Left lobe of liver (tissue), 2 donors: ENCODE results near the gene SRI. TPM values are rescaled to one million over a fixed set of nuclear protein-coding genes. Genes with fewer than 3 reads are reported as not detected.
A peak's percentile ranks its signal among the peaks of the same experiment; 100 is the strongest.

Source experiments
- ATAC-seq: fragments of 200-7000 bp; cut with Tn5 transposase; one replicate; pipeline ENCODE4 v1.9.1; 2020; ENCODE audit warnings: mild to moderate bottlenecking, moderate library complexity
- DNase-seq: peaks from one replicate; pipeline ENCODE4 v3.0.0-alpha.2; 2020; ENCODE audit warnings: low spot score
- total RNA-seq: library from RNA; stranded (reverse); gene quantifications from one replicate; pipeline ENCODE4 v1.2.1, GENCODE V29; 2021
- donor health status: DM: no; HTN: no; CAD: no; lungs with moderate emphysema.
- donor health status: DM: no; HTN: yes; CAD: no.

The SRI gene
- total RNA-seq, 1 donor from 2014 or later = 17.4 TPM

DNA sequence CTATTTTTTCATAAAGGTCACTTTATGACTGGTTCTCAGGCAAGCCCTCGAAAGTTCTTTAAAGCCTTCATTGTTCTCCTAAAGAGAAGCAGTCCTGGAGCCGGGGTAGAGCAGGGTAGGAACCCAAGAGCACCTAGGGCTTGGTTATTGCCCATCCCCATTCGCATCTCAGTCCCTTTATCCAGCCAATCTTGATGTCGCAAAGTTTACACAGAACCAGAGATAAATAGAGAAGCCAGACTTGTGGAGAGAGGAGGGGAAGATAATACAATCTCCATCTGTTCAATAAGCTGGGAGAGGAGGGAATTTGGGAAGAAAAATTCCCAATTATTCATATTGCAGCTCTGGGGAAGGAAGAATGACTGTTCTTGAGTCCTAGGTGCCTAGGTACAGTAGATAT, 6.4 kb upstream of the SRI start:
- peak; percentile 75 for ATAC-seq

DNA sequence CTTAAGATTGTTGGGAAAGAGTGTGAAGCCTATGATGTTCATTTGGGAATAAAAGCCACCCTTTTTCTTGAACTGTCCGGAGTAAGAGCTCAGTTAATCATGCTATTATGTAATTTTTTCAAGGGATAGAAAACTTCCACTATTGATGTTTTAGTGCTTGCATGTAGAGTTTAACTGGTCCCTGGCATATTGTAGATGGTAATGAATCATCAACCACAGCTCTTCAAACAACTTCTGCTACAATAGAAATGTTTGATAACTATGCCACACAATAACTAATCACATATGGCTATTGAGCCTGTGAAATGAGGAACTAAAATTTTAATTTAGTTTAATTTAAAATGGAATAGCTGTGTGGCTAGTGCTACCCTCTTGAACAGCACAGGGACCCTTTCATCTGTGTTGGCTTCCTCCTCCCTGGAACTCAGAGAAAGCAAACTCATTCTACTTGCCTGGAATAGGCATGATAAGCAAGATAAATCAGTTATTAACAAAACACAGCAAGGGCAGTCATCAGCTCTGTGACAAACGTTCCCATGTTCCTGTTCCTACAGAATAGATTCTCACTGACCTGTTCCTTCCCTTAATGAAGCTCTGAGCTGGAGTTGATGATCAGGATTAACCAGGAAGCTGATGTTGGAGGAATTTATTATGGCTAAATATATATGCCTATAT, 4.9 kb upstream of the SRI start:
- no peak for ATAC-seq
- no peak for DNase-seq

More for the DNA sequence above, 6.4 kb upstream of the SRI start:
- DNase-seq = no peak

DNA sequence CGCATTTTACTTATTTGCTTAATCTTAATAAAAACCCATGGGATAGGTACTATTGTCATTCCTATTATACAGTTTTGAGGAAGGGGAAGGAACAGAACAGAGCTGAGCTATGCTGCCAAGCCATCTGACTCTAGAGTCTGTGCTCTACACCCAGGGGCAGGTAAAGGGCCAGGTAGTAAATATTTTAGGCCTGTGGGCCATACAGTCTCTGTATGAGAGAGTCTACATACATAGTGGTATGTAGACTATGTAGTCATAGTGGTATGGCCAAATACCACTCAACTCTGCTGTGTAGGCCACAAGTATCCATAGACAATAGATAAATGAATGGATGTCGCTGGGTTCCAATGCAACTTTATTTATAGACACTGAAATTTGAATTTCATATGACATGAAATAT, 3.4 kb upstream of the SRI start:
- no peak for ATAC-seq
- no peak for DNase-seq

DNA sequence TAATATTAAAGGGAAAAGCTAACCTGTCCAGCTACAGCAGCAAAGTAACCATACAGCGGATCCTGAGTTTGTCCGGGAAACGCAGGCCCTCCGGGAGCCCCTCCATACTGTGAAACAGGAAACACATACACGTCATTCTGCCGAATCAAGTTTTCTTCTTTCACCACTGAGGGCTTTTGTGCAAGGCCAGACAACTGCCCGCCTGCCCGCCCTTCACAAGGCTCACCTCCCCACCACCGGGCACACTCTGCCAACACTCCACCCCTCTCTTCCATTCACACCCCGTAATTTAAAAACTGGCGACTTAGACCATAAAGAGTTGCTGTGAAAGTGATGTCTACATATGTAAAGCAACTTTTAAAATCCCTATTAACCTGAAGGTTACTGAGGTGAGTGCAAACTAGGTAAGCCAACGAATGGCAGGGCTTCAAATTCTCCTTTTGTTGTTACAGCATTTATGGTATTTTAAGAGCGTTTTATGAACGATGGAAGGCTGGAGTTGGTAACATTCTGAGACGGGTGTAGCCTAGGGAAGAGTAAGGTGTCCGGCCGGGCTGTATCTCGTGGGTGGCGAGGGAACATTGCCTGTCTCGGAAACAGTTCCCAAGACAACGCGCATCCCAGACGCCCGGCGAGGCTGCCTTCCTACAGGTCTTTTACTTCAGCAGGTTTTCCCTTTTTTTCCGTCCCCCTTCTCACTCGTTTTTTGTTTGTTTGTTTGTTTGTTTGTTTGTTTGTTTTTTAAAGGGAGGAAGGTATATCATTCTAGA, 817 bp downstream of the SRI start:
- DNase-seq = no peak
- ATAC-seq = no peak

DNA sequence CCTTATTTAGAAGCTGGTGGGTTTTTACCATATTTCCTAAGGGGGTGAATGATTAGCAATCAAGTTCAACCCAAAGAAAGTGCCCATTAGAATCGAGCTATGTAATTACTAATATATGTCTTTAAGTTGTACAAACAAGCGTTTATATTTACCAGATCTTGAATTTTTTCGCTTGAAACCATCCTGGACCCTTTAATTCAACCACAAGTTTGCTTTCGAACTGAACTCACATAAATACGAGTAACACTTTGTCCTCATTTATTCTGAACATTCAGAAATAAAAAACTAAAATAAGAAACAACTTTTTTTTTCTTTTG, 1.5 kb downstream of the SRI start:
- DNase-seq (no peak), ATAC-seq (no peak)

DNA sequence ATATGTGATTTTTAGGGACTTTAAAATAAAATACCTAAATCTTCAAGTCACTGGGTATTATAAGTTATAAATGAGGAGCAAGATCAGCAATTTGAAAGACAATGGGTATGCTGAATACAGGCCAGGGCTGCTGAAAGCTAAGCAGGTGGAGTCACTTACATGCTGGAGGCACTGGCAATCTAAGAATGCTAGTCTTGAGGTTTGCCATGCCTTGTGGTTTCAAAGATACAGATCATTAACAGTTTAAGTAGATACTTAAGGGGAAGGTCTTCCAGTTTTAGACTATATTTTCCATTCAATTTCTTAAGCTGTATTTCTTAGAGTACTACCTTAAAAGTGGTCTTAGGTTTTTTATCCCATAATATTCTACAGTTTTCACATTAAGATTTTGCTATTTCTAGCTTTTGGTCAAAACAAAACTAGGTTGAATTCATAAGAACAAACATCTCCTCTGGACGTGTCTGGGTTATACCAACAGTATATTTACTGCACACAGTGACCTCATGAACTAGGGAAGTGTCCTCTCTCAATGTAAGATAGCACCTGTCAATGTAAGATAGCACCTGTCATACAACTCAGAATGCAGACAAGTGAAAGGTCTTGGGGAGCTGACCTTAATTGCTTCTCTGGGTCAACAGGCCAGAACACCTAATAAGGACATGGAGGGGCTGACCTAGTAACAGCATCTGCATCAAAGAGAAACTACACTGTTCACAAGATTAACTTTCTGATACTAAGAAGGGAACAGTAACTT, 2.0 kb downstream of the SRI start:
- ATAC-seq (no peak), DNase-seq (no peak)

DNA sequence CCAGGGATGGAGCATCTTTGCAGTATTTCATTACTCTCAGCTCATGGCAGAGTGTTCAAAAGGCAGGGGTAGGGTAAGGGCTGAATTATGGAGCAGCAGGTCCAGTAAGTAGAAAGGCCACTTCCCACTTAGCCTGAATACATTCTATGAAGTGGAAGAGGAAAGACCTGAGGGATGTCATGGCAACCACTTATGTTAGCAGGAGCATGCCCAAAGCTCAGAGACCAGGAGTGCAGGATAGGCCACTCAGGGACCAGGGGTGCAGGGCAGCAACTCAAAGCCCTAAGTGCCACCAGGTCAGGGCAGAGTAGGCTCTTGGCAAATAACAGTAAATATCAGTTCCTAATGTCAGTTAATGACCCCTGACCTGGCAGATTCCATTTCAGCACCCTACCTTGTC, 3.6 kb downstream of the SRI start:
- DNase-seq (no peak), ATAC-seq (no peak)

DNA sequence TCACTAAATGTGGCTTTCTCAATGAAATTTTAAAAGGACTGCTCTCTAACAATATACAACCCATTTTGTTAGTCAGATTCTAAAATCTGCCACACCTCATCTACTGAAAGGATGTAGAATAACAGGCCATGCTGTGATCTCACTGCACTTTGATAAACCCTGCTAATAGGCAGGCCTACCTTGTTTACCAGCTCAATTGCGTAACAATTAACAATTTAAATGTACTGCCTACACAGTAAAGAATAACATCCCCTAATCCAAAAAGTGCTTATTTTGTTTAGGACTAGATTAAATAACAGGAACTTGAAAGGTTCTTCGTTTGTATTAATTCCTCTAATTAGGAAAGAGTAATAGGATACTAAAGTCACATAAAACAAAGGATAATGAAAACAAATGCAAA, 4.5 kb downstream of the SRI start:
- DNase-seq = no peak
- no peak for ATAC-seq

DNA sequence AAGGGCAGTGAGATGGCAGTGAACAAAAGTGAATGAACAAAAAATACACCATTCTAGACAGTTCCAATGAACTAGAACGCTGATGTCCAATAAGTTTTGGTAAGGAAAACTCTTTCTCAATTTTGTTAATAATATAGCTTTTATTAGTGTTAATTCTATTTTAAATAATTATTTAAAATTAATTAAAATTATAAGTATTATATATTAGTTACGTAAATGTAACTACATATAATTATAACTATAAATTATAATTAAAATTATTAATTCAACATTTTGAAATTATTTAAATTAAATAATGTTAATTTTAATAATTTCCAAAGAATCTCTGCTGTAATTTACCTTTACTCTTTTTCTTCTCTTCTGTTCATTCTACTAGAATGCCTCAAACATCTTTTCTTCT, 5.4 kb downstream of the SRI start:
- no peak for DNase-seq
- ATAC-seq = no peak

DNA sequence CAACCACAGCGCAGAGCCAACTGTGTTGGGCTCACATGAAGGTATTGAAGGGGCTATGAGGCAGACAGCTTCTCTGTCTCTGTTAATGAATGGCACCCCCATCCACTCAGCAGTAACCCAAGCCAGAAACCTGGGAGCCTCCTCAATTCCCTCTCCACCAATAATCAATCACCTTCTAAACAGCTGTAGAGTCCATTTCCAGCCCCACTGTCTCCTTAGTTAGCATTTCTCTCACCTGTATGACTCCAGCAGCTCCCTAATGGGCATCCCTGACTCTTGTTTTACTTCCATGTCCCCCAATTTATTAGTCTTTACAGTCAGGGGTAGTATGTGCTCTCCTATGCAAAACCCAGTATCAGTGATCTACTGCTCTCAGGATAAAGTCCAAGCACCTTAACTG, 6.9 kb downstream of the SRI start:
- DNase-seq = no peak
- ATAC-seq = no peak

DNA sequence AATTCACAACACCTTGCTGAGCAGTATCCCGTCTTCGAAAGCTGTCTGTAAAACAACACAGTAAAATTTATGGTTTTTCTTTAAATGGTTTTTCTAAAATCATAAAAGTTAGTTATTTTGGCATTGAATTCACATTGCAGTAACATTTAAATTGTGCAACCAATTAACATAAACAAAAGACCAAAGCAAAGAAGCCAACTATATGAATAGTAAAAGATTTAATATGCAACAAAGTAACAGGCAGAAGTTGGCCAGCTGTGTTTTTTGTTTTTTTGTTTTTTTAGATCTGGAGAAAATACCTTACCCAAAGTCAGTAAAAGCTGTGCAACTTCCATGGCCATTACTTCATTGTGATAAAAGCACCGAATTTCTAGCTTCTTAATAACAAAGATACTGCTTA, 11.3 kb downstream of the SRI start:
- ATAC-seq (no peak), DNase-seq (no peak)

DNA sequence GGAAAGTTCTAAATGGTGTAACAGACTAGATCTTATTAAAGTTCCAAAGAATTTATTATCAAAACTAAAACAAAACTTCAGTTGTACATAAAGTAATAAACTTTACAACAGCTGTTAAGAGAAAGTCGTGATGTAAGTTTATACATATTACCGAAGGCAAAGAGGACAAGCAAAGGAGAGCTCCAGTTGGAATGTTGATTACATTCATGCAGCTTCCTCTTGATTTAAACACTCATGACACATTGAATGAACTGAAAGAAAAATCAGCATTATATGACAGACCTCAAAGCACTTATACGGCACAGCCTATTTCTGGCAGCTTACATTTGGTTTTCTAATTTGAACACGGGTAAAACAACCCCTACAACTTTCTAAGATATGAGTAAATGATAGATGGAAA, 13.6 kb downstream of the SRI start:
- ATAC-seq (no peak), DNase-seq (no peak)

DNA sequence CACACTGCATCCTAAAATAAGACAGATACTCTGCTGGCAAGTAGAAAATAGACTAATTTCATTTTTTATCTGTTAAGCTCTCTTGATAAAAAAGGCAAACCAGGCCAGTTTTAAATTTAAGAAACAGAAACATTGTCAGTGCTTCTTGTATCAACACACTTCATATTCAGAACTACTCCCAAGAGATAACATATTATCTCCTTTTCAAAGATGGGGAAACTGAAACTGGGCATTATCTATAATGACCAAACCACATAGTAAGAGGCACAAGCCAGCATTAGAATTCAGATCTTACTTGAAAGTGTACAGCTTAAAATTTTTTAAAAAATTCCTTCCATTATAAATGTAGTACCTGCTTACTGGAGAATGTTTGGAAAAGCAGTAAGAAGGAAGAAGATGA, 14.7 kb downstream of the SRI start:
- ATAC-seq (no peak), DNase-seq (no peak)

DNA sequence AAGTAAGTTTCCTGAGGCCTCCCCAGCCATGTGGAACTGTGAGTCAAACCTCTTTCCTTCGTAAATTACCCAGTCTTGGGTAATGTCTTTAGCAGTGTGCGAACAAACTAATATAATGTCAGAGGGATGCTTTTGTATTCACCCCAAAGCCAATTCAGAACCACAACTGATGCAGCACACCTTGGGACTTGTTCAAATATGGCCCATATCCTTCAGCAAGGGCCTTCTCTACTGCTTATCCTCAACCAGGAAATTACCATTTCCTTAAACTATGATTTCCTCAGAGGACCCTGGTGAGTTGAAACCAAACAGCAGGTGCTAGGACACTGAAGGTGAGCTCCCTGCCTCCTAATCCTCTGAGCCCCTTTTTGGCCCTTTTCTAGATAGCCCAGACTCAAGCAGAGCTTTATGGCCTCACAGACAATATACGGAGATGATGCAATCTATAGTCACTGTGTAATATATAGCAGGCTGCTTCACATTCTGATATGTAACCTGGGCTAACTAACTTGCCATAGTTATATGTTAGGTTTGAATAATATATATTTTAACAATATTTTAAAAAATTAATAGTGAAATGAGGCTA, 15.2 kb downstream of the SRI start:
- no peak for DNase-seq

DNA sequence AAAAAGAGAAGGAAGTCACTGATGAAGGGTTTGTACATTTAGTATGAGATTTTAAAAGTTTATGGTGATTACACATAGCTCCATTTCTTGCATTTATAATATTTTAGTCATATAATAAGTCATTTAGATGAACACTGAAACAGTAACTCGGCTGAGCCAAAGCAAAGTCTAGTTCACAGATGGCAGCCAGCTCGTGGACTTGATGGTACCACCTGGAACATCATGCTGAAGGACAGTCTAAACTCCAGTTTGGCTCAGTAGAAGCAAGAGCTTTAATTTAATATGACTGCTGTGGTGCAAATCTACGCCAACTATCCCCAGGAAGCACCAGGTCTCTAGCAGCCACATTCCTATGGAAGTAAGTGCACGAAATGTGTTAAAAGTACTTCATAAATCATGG, 16.4 kb downstream of the SRI start:
- DNase-seq (no peak), ATAC-seq (no peak)

More for the DNA sequence above, 15.2 kb downstream of the SRI start:
- ATAC-seq = no peak

DNA sequence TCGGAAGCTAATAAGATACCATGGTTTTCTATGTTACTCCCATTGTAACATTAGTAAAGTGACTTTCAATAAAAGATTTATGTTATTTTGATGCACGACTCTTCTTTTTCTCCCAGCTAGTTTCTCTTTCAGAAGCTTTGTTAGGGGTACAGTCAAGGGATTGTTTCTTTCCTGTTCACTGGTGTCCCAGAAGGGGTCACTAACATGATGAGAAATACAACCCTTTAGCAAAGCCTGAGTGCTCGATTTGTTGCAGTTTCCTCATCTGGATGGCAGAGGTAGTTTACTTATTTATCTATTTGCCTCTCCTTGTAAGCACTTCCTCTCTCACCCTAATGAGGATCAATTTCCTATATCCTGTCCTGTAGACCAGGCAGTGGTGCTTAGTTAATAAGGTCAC, 17.0 kb downstream of the SRI start:
- no peak for ATAC-seq
- no peak for DNase-seq

DNA sequence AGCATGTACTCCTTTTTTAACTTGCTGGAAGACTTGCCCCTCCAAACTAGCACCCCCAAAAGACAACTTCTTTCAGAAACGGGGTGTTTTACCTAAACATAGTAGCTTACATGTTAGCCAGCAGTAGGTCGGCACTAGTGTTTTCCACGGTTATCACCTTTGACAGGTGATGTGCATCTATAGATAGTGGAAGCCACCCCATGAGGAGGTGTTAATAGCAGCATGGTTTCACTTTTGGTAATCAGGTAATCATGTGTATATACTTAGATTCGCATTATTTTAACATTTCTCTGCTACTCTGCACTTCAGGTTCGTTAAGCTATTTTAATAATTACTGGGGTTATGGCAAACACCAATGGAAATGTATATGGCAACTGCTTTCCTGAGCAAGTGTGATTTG, 17.6 kb downstream of the SRI start:
- ATAC-seq (no peak), DNase-seq (no peak)

DNA sequence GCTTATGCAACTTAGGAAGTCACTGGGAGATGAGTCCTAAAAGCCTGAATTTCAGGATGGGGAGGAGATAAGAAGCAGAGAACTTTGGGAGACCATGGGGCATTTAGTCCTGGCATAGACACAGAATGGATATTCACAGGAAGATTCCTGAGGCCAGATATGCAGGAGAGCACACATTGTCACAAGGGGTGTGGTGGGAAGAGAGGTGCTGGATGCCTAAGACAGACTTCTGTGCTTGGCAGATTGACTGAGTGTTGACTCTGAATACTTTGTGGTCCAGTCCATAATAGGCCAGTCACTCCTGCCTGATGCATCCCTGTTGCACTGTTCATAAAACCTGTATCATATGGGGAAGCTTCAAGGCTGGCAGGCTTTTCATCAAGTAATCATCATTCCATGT, 18.5 kb downstream of the SRI start:
- DNase-seq (no peak), ATAC-seq (no peak)

DNA sequence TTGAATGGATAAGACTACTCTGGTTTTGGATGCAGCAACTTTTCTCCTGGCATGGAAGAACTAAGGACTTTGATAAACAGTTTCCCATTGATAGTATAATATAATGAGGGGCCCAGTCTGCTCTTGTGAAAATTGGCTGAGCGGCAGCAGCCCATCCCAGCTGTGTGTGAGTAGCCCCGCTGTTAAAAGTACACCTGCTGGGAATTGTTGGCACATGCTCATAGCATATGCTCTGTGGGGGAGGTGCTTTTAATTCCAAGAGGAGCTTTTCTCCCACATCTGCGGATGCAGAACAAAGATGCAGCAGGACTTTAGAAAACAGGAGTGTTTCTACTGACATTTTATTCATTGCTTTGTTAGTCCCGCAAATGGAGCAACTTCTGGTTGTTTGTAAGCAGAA, 19.0 kb downstream of the SRI start:
- DNase-seq (no peak), ATAC-seq (no peak)

DNA sequence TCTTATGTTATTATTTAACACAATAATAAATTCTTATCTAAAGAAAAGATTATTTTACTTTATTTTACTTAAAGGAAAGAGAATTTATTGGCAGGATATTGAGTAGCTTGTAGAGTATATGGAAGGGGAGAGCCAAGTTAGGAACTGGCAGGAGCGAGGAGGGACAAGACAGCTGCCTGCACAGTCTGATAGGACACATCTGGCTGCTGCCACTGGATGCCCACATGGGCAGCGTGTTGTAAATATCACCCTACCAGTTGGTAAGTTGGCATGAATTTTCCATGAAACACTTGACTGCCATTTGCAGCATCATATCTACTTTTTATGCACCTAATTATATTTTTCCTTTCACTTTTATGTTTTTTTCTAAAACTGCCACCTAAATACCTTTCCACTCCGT, 19.6 kb downstream of the SRI start:
- ATAC-seq (no peak), DNase-seq (no peak)

DNA sequence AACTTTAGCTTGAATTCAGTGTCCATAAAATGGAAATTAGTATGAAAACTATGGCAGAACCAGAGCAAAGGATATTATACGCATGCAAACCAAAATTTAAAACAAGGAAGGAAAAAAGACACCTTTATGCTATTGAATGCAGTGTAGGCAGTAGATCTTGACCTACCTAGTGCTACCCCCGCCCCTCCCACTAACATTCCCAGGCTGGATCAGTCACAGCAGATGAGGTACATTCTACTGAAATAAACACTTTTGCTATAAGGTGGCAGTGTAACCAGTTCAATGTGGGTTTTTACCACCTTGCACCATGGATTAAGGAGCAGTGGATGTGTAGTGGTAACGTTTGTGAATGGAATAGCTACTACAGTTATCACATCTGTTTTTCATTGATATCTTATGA, 27.9 kb downstream of the SRI start:
- no peak for ATAC-seq
- no peak for DNase-seq

DNA sequence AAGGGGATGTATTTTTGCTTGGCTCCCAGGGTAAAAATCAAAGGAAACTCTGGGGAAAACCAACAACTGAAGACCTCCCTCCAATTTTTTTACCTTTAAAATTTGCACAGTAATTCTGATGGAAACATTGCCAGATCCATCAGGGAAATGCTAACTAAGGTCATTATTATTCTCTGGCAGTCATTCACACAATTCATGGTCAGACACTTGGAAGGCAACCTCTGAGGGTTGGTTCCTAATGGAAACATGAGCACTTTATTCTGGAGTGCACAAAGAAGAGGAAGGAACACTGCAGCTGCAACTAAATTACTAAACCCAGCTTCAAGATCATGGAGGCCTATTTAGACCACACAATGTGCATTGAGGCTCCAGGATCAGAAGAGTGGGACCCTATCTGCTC, 34.2 kb downstream of the SRI start:
- DNase-seq (no peak), ATAC-seq (no peak)
